HG03521 (cell line): Measurements from ENCODE around the gene TAF11L14.
"Not testable (repeated sequence)": the region's sequence is repeated elsewhere in the genome, so short reads cannot be mapped to it uniquely, and the experiment has no call there.

Experiments used
- ATAC-seq: cut with Tn5 transposase; IDR thresholded peaks from one replicate; pipeline ENCODE4 v1.9.1; 2021; ENCODE audit warnings: mild to moderate bottlenecking, moderate library complexity; ENCODE audit not compliant: unreplicated experiment

TAF11L14 gene

DNA sequence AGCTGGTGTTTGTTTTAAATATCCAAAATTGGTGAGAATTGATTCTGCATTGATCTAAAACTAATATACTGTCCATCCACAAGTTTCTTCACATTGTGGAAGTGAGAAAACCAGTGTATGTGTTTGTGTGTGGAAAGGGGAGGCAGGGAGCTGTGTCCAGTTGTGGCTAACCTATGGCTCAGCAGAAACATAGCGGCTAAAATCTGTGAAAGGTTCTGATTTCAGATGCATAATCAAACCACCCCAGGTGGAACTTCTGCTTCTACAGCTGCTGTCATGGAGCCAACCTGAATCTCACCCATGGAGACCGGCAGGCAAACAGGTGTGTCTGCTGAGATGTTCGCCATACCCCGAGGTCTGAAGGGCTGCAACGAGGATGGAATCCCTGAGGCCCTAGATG lies at the start of gene TAF11L14:
Gene TAF11L14, plus strand, starts transcription at position 301 of the 400 bp plus-strand sequence.
- ATAC-seq = no peak

DNA sequence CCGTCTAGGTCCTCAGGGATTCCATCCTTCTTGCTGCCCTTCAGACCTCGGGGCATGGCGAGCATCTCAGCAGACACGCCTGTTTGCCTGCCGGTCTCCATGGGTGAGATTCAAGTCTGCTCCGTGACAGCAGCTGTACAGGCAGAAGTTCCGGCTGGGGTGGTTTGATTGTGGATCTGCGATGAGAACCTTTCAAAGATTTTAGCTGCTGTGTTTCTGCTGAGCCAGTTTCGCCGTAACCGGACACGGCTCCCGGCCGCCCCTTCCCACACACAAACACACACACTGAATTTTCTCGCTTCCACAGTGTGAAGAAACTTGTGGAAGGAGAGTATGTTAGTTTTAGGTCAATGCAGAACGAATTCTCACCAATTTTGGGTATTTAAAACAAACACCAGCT lies 48.6 kb upstream of the TAF11L14 start, which contains the start of gene TAF11L7:
Gene TAF11L7, minus strand, starts transcription at position 101 of the 400 bp plus-strand sequence.
- not testable (repeated sequence) for ATAC-seq

DNA sequence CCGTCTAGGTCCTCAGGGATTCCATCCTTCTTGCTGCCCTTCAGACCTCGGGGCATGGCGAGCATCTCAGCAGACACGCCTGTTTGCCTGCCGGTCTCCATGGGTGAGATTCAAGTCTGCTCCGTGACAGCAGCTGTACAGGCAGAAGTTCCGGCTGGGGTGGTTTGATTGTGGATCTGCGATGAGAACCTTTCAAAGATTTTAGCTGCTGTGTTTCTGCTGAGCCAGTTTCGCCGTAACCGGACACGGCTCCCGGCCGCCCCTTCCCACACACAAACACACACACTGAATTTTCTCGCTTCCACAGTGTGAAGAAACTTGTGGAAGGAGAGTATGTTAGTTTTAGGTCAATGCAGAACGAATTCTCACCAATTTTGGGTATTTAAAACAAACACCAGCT lies 43.4 kb upstream of the TAF11L14 start, which contains the start of gene TAF11L8:
Gene TAF11L8, minus strand, starts transcription at position 101 of the 400 bp plus-strand sequence.
- not testable (repeated sequence) for ATAC-seq

DNA sequence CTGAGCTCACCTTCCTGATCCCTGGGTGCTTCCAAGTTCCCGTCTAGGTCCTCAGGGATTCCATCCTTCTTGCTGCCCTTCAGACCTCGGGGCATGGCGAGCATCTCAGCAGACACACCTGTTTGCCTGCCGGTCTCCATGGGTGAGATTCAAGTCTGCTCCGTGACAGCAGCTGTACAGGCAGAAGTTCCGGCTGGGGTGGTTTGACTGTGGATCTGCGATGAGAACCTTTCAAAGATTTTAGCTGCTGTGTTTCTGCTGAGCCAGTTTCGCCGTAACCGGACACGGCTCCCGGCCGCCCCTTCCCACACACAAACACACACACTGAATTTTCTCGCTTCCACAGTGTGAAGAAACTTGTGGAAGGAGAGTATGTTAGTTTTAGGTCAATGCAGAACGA lies 40.0 kb upstream of the TAF11L14 start, which contains the start of gene TAF11L9:
Gene TAF11L9, minus strand, starts transcription at position 140 of the 400 bp plus-strand sequence.
- not testable (repeated sequence) for ATAC-seq

DNA sequence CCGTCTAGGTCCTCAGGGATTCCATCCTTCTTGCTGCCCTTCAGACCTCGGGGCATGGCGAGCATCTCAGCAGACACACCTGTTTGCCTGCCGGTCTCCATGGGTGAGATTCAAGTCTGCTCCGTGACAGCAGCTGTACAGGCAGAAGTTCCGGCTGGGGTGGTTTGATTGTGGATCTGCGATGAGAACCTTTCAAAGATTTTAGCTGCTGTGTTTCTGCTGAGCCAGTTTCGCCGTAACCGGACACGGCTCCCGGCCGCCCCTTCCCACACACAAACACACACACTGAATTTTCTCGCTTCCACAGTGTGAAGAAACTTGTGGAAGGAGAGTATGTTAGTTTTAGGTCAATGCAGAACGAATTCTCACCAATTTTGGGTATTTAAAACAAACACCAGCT lies 36.5 kb upstream of the TAF11L14 start, which contains the start of gene TAF11L10:
Gene TAF11L10, minus strand, starts transcription at position 101 of the 400 bp plus-strand sequence.
- not testable (repeated sequence) for ATAC-seq

DNA sequence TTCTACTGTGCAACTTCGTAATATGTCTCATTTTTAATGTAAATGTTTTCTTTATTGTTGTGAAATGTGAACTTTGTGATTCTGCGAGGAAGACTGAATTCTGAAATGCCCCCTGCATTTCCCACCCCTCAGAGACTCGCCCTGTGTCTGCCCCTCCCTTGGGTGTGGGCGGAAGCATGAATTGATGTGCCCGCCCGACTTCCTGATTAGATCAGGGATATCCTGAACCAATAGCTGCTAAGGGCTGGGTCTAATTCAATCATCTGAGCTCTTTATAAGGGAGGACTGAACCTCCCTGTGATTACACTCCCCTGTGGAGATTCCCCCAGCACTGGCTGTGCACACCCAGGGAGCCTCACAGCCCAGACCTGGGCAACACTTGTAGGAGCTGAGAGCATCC lies 30.4 kb upstream of the TAF11L14 start, which contains the start of gene TAF11L11:
Gene TAF11L11, plus strand, starts transcription at position 304 of the 400 bp plus-strand sequence.
- not testable (repeated sequence) for ATAC-seq

DNA sequence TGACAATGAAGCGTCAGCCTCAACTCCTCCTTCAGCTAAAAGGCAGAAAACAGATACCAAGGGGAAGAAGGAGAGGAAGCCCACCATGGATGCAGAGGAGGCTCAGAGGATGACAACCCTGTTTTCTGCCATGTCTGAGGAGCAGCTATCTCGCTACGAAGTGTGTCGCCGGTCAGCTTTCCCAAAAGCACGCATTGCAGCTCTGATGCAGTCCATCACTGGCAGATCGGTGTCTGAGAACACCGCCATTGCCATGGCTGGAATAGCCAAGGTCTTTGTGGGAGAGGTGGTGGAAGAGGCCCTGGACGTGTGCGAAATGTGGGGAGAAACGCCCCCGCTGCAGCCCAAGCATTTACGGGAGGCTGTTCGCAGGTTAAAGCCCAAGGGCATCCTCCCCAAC lies 29.3 kb upstream of the TAF11L14 start:
- no peak for ATAC-seq

DNA sequence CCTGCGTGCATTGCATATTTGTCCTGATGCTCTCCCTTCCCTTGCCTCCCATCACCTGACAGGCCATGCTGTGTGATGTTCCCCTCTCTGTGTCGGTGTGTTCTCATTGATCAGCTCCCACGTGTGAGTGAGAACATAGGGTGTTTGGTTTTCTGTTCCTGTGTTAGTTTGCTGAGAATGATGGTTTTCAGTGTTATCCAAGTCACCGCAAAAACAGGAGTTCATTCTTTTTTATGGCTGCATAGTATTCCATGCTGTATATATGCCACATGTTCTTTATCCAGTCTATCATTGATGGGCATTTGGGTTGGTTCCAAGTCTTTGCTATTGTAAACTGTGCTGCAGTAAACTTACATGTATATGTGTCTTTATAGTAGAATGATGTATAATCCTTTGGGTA lies 26.8 kb upstream of the TAF11L14 start:
- not testable (repeated sequence) for ATAC-seq

DNA sequence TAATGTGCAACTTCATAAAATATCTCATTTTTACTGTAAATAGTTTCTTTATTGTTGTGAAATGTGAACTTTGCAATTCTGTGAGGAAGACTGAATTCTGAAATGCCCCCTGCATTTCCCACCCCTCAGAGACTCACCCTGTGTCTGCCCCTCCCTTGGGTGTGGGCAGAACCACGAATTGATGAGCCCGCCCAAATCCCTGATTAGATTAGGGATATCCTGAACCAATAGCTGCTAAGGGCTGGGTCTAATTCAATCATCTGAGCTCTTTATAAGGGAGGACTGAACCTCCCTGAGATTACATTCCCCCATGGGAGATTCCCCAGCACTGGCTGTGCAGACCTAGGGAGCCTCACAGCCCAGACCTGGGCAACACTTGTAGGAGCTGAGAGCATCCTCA lies 24.2 kb upstream of the TAF11L14 start, which contains the start of gene TAF11L12:
Gene TAF11L12, plus strand, starts transcription at position 301 of the 400 bp plus-strand sequence.
- ATAC-seq = not testable (repeated sequence)

DNA sequence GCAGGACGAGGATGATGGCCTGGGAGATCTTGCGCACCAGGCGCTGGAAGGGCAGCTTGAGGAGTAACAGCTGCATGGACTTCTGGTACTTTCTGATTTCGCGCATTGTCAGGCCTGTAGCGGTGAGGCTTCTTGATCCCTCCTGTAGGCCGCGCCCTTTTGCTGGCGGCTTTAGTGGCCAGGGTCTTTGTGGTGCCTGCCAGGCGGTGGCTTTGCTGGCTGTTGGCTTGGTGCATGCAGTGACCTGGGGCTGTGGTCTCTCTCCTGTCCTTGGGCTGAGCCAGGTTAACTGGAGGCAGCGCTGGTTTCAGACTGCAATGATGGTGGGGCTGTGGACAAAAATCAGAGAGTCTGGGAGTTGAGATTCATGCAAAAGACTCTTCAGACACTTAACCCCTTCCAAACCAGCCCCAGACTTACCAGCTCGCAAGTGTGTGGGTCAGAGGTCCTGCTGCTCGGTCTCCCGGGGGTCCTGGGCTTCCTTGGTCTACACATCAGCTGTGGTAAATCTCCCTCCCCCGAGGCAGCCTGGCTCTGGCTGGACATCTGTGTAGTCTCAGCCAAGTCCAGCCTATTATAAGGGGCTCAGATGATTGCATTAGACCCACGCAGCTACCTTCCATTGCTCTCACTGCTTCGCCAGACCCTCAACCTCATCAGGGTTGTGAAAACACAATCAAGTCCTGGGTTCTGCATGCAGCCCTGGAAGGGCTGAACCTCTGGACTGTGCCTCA lies 19.2 kb upstream of the TAF11L14 start:
- ATAC-seq = no peak

DNA sequence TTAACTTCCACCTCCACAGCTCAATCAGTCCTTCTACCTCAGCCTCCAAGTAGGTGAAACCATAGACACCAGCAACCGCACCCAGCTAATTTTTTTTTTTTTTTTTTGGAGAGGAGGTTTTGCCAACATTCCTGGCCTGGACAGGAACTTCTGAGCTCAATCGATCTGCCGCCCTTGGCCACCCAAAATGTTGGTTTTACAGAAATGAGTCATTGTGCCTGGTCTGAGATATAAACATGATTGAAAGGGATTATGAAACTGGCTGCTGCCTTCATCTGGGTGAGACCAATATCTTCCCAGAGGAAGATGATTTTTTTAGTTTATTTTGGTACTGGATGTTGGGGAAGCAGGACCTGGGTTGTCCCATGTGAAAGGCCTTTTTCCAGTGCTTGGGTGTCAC lies 14.9 kb upstream of the TAF11L14 start:
- no peak for ATAC-seq

DNA sequence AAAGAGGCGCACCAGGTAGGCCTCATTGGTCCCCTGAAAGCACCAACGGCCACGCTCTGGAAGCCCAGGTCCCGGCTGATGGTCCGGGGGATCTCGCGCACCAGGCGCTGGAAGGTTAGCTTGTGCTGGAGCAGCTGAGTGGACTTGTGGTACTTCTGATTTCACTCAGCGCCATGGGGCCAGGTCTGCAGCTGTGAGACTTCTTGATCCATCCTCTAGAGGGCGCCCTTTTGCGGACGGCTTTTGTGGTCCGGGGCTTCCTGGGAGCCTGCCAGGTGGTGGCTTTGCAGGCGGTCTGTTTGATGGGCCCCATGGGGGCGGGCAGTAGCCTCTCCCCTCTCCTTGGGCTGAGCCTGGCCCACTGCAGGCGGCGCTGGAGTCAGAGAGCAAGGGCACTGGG lies 13.6 kb upstream of the TAF11L14 start:
- ATAC-seq = no peak

DNA sequence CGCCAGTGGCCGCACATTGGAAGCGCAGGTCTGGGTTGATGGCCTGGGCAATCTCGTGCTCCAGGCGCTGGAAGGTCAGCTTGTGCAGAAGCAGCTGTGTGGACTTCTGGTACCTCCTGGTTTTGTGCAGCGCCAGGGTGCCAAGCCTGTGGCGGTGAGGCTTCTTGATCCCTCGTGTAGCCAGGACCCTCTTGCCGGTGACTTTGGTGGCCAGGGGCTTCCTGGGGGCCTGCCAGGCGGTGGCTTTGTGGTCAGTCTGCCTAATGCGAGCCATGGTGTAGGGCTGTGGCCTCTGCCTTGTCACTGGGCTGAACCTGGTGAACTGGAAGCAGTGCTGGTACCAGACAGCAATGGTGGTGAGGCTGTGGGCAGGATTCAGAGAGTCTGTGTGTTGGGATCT lies 8.6 kb upstream of the TAF11L14 start:
- ATAC-seq = no peak

DNA sequence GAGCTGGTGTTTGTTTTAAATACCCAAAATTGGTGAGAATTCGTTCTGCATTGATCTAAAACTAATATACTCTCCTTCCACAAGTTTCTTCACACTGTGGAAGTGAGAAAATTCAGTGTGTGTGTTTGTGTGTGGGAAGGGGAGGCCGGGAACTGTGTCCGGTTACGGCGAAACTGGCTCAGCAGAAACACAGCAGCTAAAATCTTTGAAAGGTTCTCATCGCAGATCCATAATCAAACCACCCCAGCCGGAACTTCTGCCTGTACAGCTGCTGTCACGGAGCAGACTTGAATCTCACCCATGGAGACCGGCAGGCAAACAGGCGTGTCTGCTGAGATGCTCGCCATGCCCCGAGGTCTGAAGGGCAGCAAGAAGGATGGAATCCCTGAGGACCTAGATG lies 2.5 kb upstream of the TAF11L14 start, which contains the start of gene TAF11L13:
Gene TAF11L13, plus strand, starts transcription at position 301 of the 400 bp plus-strand sequence.
- ATAC-seq = not testable (repeated sequence)

DNA sequence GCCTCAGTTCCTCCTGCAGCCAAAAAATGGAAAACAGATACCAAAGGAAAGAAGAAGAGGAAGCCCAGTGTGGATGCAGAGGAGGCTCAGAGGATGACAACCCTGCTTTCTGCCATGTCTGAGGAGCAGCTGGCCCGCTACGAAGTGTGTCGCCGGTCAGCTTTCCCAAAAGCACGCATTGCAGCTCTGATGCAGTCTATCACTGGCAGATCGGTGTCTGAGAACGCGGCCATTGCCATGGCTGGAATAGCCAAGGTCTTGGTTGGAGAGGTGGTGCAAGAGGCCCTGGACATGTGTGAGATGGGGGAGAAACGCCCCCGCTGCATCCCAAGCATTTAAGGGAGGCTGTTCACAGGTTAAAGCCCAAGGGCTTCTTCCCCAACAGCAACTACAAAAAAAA lies 15.0 kb downstream of the TAF11L14 start:
- not testable (repeated sequence) for ATAC-seq

DNA sequence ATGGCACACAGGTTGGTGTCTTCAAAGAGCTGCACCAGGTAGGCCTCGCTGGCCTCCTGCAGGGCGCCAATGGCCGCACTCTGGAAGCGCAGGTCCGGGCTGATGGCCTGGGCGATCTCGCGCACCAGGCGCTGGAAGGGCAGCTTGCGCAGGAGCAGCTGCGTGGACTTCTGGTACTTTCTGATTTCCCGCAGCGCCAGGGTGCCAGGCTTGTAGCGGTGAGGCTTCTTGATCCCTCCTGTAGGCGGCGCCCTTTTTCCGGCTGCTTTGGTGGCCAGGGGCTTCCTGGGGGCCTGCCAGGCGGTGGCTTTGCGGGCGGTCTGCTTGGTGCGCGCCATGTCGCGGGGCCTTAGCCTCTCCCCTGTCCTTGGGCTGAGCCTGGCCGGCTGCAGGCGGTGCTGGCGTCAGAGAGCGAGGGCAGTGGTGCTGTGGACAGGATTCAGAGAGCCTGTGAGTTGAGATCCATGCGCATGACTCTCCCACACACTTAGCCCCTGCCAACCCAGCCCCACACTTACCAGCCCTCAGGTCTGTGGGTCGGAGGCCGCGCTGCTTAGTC lies 21.0 kb downstream of the TAF11L14 start:
- not testable (repeated sequence) for ATAC-seq

DNA sequence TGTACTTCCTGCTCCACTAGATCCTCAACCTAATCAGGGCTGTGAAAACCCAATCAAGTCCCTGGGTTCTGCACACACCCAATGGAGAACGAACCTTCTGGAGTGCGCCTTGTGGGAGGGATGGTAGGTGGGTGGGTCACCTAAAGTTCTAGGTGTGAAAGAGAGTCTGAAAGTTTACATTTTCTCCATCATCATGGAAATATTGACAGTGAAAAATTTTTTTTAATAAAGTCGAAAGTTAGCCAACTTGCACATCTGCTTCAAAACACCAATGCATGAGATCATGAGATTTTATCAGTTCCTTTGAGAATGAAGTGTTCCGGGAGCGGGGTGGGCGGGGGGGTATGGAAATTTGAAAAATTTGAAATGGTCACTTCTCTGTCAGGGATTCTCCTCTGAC lies 21.7 kb downstream of the TAF11L14 start:
- ATAC-seq = no peak

DNA sequence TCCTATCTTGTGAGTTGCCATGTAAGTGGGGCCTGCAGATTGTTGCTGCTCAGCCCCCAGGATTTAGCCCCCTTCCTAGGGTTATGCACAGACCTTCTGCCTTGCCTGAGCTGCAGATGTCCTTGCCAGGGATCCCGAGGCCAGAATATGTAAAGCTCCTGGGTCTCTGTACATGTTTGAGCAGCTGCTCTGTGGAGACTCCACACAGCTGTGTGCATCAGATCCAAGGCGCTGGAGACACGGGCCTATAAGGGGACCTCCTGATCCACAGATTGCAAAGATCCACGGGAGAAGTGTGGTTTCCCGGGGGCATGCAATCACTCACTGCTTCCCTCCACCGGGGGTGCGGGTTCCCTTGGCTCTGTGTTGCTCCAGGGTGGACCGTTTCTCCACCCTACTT lies 28.9 kb downstream of the TAF11L14 start:
- ATAC-seq = no peak

DNA sequence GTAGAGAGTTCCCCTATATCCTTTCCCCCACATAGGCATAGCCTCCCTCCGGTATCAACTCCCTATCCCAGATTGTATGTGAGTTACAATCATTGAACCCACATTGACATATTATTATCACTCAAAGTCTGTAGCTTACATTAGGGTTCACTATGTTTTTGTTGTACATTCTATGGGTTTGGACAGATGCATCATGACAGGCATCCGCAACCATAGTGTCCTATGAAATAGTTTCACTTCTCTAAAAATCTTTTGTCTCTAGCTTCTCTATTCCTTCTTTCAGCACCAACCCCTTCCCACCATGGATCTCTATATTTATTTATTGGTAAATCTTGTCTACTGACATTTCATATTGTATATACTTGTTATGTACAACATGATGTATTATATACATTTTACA lies 31.6 kb downstream of the TAF11L14 start:
- ATAC-seq = no peak

DNA sequence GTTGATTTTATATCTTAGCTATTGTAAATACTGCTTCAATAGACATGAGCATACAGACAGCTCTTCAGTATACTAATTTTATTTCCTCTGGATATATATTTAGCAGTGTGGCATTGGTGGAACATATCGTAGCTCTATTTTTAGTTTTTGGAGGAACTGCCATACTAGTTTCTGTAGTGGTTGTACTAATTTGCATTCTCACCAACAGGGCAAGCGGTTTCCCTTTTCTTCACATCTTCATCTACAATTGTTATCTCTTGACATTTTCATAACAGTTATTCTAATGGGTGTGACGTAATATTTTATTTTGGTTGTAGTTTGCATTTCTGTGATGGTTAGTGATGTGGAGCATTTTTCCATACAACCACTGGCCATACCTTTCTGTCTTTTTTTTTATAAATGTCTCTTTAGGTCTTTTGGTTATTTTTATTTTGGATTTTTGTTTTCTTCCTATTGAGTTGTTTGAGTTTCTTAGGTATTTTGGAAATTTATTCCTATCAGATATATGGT lies 32.5 kb downstream of the TAF11L14 start:
- ATAC-seq = no peak

DNA sequence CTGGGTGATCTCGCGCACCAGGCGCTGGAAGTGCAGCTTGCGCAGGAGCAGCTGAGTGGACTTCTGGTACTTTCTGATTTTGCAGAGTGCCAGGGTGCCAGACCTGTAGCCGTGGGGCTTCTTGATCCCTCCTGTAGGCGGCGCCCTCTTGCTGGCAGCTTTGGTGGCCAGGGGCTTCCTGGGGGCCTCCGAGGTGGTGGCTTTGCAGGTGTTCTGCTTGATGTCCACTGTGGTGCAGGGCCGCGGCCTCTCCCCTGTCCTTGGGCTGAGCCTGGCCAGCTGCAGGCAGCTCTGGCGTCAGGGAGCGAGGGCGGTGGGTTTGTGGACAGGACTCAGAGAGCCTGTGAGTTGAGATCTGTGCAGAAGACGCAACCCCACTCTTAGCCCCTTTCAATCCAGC lies 36.1 kb downstream of the TAF11L14 start:
- no peak for ATAC-seq
